CD4-positive, alpha-beta T cell treated with Interleukin-2 at 100 ng/mL for 4 hours (primary cell): ENCODE data around the gene OCA2.

ENCODE experiments used
- DNase-seq: peaks from one replicate; pipeline ENCODE4 v3.0.0-alpha.2; 2020; ENCODE audit warnings: low spot score

OCA2 gene

GRCh38 chr15:27846722-27847395 lies 252.3 kb downstream of the OCA2 start:
- DNase-seq: no peak

GRCh38 chr15:27845535-27846369 lies 253.4 kb downstream of the OCA2 start:
- no peak for DNase-seq

- no peak for DNase-seq
Measured at GRCh38 chr15:27844018-27844666, 255.0 kb downstream of the OCA2 start.

GRCh38 chr15:27843146-27843545 lies 256.0 kb downstream of the OCA2 start:
- DNase-seq: no peak

GRCh38 chr15:27842526-27842925 lies 256.6 kb downstream of the OCA2 start:
- DNase-seq: no peak

- no peak for DNase-seq
Measured at GRCh38 chr15:27835233-27835939, 263.7 kb downstream of the OCA2 start.

- no peak for DNase-seq
Measured at GRCh38 chr15:27834684-27835083, 264.4 kb downstream of the OCA2 start.

GRCh38 chr15:27833974-27834373 lies 265.1 kb downstream of the OCA2 start:
- no peak for DNase-seq

GRCh38 chr15:27833178-27833577 lies 265.9 kb downstream of the OCA2 start:
- DNase-seq: no peak

- no peak for DNase-seq
Measured at GRCh38 chr15:27832237-27832596, 266.9 kb downstream of the OCA2 start.

- DNase-seq: no peak
Measured at GRCh38 chr15:27831384-27832236, 267.5 kb downstream of the OCA2 start.

- no peak for DNase-seq
Measured at GRCh38 chr15:27828746-27829145, 270.4 kb downstream of the OCA2 start.

GRCh38 chr15:27826902-27827714 lies 272.0 kb downstream of the OCA2 start:
- DNase-seq: no peak

- DNase-seq: no peak
Measured at GRCh38 chr15:27826411-27826810, 272.7 kb downstream of the OCA2 start.

GRCh38 chr15:27824841-27825422 lies 274.2 kb downstream of the OCA2 start:
- DNase-seq: no peak

GRCh38 chr15:27821273-27821672 lies 277.8 kb downstream of the OCA2 start:
- no peak for DNase-seq

GRCh38 chr15:27820722-27821121 lies 278.4 kb downstream of the OCA2 start:
- DNase-seq: no peak

- DNase-seq: no peak
Measured at GRCh38 chr15:27820232-27820631, 278.9 kb downstream of the OCA2 start.

- no peak for DNase-seq
Measured at GRCh38 chr15:27817258-27817657, 281.9 kb downstream of the OCA2 start.

GRCh38 chr15:27816790-27817189 lies 282.3 kb downstream of the OCA2 start:
- no peak for DNase-seq
